ENCODE data around the gene DZIP1L.

DZIP1L gene

GRCh38 chr3:138030734-138031280 is 84.6 kb downstream of the DZIP1L start:
- DNase-seq: no peak

- no peak for DNase-seq
These were observed 87.6 kb downstream of the DZIP1L start for GRCh38 chr3:138027821-138028220.

- no peak for DNase-seq
These were observed 89.9 kb downstream of the DZIP1L start for GRCh38 chr3:138025553-138025952.

- DNase-seq: no peak
These were observed 91.7 kb downstream of the DZIP1L start for GRCh38 chr3:138023754-138024153.

- no peak for DNase-seq
These were observed 95.9 kb downstream of the DZIP1L start for GRCh38 chr3:138019281-138020069.

GRCh38 chr3:138016065-138016464 is 99.3 kb downstream of the DZIP1L start:
- DNase-seq: no peak

- DNase-seq: no peak
These were observed 102.9 kb downstream of the DZIP1L start for GRCh38 chr3:138012526-138012925.
